Panc1 (cell line): Measurements from ENCODE around the gene FRMD4A. TPM values are rescaled to one million over a fixed set of nuclear protein-coding genes. Genes with fewer than 3 reads are reported as not detected.
"Not testable (repeated sequence)": the region's sequence is repeated elsewhere in the genome, so short reads cannot be mapped to it uniquely, and the experiment has no call there.

Experiments used
- ATAC-seq: fragments of 200-7000 bp; cut with Tn5 transposase; 2 replicates; pipeline ENCODE4 v1.9.1; 2020; ENCODE audit warnings: mild to moderate bottlenecking, moderate library complexity
- BruUV-seq: library from RNA; stranded (reverse); fragments of 400-500 nt; replicated peaks from 2 replicates; lab custom pipeline; 2021; lab: Mats Ljungman, UMichigan
- CTCF ChIA-PET: fragments of 300-600 bp; sonication (Branson Sonifier 250); formaldehyde crosslinking; loops from one replicate; lab custom pipeline; 2022; ENCODE audit warnings: antibody characterized with exemption; lab: Charles Lee
- POLR2A ChIA-PET: fragments of 300-600 bp; sonication (Branson Sonifier 250); formaldehyde crosslinking; loops from one replicate; lab custom pipeline; 2022; ENCODE audit warnings: antibody characterized with exemption; lab: Charles Lee
- DNase-seq: peaks from one replicate; pipeline ENCODE4 v3.0.0-alpha.2; 2010; ENCODE audit warnings: low read depth, low spot score
- H3K27ac ChIP-seq: 2 replicates; pipeline ENCODE4 v1.5.1; 2011; ENCODE audit warnings: mild to moderate bottlenecking, low read length, inconsistent platforms
- H3K27me3 ChIP-seq: fragments of 200-500 bp; sonication (Bioruptor generic); 2 replicates; pipeline ENCODE4 v1.6.0; 2014; ENCODE audit warnings: low read length, inconsistent platforms; ENCODE audit not compliant: control insufficient read depth, insufficient read depth
- H3K36me3 ChIP-seq: fragments of 200-500 bp; sonication (Bioruptor generic); 2 replicates; pipeline ENCODE4 v1.5.1; 2014; ENCODE audit warnings: inconsistent platforms, mild to moderate bottlenecking, low read length, moderate library complexity; ENCODE audit not compliant: control insufficient read depth, insufficient read depth
- H3K4me1 ChIP-seq: 2 replicates; pipeline ENCODE4 v1.5.1; 2011; ENCODE audit warnings: inconsistent platforms, mild to moderate bottlenecking, low read length, moderate library complexity; ENCODE audit not compliant: control insufficient read depth, insufficient read depth
- H3K4me3 ChIP-seq, 2 experiments: 2 replicates each; pipeline ENCODE4 v1.5.1; 2011 to 2012; ENCODE audit warnings: low read depth in 2 of 2, low read length in 2 of 2, mild to moderate bottlenecking in 2 of 2, inconsistent platforms in 1 of 2, moderate library complexity in 1 of 2
- H3K9me3 ChIP-seq: fragments of 200-500 bp; sonication (Bioruptor generic); 2 replicates; pipeline ENCODE4 v1.5.1; 2014; ENCODE audit warnings: low read depth, mild to moderate bottlenecking, inconsistent platforms, low read length, moderate library complexity; ENCODE audit not compliant: control insufficient read depth, insufficient read depth
- POLR2AphosphoS5 ChIP-seq: IDR thresholded peaks from 2 replicates; pipeline ENCODE4 v1.6.1; 2012; ENCODE audit warnings: mild to moderate bottlenecking, low read depth, low read length, moderate library complexity
- SIN3A ChIP-seq: IDR thresholded peaks from 2 replicates; pipeline ENCODE4 v1.6.1; 2012; ENCODE audit warnings: low read depth, mild to moderate bottlenecking, low read length, moderate library complexity, borderline replicate concordance; ENCODE audit not compliant: insufficient read depth
- TCF7L2 ChIP-seq: IDR thresholded peaks from 2 replicates; pipeline ENCODE4 v1.6.1; 2011; ENCODE audit warnings: mild to moderate bottlenecking, low read depth, low read length, inconsistent platforms
- in situ Hi-C: cut with HindIII; loops from 2 replicates; pipeline ENCODE4 v1.10.0; 2016; ENCODE audit warnings: low sequenced_read_pairs, low pct_unique_long_range_greater_than_20kb
- intact Hi-C: fragments of 100-400 bp; cut with micrococcal nuclease; formaldehyde crosslinking; loops from one replicate; pipeline ENCODE4 v1.10.0; 2022; ENCODE audit not compliant: unreplicated experiment
- total RNA-seq: library from RNA; stranded (reverse); gene quantifications from one replicate; pipeline ENCODE4 v1.2.1, GENCODE V29; 2021; ENCODE audit not compliant: unreplicated experiment
- TF ChIP-seq, protein P1 (sequence below): fragments of 450-650 bp; IDR thresholded peaks from 2 replicates; pipeline ENCODE4 v1.5.1; 2017; ENCODE audit warnings: mild to moderate bottlenecking
- TF ChIP-seq, protein P2 (sequence below), 2 experiments: IDR thresholded peaks; 2 replicates each; pipeline ENCODE4 v1.6.1; 2011 to 2012; ENCODE audit warnings: low read depth in 2 of 2, control low read depth in 1 of 2, low read length in 1 of 2, mild to moderate bottlenecking in 1 of 2, moderate library complexity in 1 of 2; ENCODE audit not compliant: insufficient read depth in 1 of 2

FRMD4A gene
- total RNA-seq, 1 experiment from 2014 or later, result 7.1 TPM

DNA sequence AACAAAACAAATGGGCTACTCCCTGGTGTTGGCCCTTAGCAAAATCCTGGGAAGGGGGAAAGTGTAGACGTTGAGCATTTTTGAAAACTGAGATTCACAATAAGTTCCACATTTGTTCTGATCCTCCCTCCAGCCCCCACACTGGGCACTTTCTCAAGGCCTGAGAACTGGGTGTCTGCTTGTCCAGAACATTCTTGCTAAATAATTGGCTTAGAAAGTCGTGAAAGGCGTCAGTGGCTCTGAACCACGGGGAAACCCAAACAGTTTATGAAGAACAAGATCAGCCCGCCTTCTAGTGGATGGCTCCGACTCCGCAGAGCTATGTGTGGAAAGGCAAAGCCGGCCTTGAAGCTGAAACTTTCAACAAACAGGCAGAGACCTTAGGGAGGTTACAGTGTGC, 373.9 kb downstream of the FRMD4A start:
- Histone ChIP-seq H3K27me3 (no peaks in the 10 kb centered on the region), H3K4me3 (no peak overlapping the region), H3K4me1 (no peaks in the 10 kb centered on the region; the same call in 1 of the 2 replicates), H3K27ac (no peak overlapping the region), H3K36me3 (no peaks in the 10 kb centered on the region), H3K9me3 (no peaks in the 10 kb centered on the region)
- BruUV-seq, result no TSS peak
- POLR2A ChIA-PET, result no interaction called here
- DNase-seq (no peak), ATAC-seq (peak; percentile 60)
- intact Hi-C loops (no loop called here), in situ Hi-C loops (no loop called here)
- TF ChIP-seq SIN3A, result no peak
- TF ChIP-seq, protein P1, sequence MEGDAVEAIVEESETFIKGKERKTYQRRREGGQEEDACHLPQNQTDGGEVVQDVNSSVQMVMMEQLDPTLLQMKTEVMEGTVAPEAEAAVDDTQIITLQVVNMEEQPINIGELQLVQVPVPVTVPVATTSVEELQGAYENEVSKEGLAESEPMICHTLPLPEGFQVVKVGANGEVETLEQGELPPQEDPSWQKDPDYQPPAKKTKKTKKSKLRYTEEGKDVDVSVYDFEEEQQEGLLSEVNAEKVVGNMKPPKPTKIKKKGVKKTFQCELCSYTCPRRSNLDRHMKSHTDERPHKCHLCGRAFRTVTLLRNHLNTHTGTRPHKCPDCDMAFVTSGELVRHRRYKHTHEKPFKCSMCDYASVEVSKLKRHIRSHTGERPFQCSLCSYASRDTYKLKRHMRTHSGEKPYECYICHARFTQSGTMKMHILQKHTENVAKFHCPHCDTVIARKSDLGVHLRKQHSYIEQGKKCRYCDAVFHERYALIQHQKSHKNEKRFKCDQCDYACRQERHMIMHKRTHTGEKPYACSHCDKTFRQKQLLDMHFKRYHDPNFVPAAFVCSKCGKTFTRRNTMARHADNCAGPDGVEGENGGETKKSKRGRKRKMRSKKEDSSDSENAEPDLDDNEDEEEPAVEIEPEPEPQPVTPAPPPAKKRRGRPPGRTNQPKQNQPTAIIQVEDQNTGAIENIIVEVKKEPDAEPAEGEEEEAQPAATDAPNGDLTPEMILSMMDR, result peak; percentile 51
- CTCF ChIA-PET, result no interaction called here

DNA sequence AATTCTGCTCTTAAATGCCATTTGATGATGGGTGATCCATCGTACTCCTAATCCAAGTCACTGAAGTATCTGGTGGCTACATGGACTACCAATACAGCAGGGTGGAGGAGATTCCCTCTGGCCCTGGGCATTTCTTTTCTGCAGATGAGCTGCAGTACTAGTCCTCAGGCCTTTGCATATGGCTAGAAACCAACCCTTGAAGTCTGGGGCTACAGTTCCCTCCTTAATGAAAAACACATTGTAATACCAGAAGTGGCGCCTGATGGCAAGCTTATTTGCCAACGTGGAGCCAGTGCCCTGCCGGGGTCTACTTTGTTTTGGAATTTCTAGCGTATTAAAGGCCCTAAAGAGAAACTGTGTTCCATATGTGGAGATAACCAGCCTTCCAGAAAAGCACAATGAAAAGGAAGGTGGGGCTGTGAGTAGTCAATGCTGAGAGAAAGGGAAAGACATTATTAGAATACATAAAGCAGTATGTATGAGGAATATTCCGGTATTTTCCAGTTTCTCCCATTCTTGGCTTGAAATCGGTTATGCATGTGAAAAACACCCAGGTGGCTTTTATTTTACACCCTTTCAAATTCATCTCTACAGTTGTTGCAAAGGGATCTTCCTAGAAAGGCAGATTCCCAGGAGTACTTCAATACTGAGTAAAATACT, 375.2 kb downstream of the FRMD4A start:
- H3K36me3 ChIP-seq, result no peaks in the 10 kb centered on the region
- TF ChIP-seq SIN3A, result no peak
- TF ChIP-seq, protein P1, result no peak
- TF ChIP-seq, protein P2, sequence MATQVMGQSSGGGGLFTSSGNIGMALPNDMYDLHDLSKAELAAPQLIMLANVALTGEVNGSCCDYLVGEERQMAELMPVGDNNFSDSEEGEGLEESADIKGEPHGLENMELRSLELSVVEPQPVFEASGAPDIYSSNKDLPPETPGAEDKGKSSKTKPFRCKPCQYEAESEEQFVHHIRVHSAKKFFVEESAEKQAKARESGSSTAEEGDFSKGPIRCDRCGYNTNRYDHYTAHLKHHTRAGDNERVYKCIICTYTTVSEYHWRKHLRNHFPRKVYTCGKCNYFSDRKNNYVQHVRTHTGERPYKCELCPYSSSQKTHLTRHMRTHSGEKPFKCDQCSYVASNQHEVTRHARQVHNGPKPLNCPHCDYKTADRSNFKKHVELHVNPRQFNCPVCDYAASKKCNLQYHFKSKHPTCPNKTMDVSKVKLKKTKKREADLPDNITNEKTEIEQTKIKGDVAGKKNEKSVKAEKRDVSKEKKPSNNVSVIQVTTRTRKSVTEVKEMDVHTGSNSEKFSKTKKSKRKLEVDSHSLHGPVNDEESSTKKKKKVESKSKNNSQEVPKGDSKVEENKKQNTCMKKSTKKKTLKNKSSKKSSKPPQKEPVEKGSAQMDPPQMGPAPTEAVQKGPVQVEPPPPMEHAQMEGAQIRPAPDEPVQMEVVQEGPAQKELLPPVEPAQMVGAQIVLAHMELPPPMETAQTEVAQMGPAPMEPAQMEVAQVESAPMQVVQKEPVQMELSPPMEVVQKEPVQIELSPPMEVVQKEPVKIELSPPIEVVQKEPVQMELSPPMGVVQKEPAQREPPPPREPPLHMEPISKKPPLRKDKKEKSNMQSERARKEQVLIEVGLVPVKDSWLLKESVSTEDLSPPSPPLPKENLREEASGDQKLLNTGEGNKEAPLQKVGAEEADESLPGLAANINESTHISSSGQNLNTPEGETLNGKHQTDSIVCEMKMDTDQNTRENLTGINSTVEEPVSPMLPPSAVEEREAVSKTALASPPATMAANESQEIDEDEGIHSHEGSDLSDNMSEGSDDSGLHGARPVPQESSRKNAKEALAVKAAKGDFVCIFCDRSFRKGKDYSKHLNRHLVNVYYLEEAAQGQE (IDR thresholded peaks at IDR 0.05; ENCODE audit: insufficient read depth in 1 of 2, low read depth in 2 of 2, low read length in 1 of 2), result no peak
- TF ChIP-seq POLR2AphosphoS5, result no peak
- no peak for TF ChIP-seq TCF7L2
- ChIA-PET POLR2A (no interaction called here), CTCF (no interaction called here)
- no TSS peak for BruUV-seq
- H3K9me3 ChIP-seq, result no peaks in the 10 kb centered on the region
- ATAC-seq, result no peak
- H3K4me3 ChIP-seq, result no peak overlapping the region
- no peaks in the 10 kb centered on the region for H3K27me3 ChIP-seq
- no peak for DNase-seq
- intact Hi-C loops (no loop called here), in situ Hi-C loops (no loop called here)
- H3K4me1 ChIP-seq, result no peaks in the 10 kb centered on the region; the same call in 1 of the 2 replicates
- H3K27ac ChIP-seq, result no peak overlapping the region

DNA sequence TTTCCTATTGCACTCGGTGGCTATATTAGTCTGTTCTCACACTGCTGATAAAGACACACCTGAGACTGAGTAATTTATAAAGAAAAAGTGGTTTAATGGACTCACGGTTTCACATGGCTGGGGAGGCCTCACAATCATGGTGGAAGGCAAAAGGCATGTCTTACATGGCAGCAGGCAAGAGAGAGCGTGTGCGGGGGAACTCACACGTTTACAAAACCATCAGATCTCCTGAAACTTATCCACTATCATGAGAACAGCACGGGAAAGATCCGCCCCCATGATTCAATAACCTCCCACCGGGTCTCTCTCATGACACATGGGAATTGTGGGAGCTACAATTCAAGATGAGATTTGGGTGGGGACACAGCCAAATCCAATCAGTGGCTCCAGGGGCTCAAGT, 376.5 kb downstream of the FRMD4A start:
- H3K9me3 ChIP-seq, in situ Hi-C loops, H3K36me3 ChIP-seq, H3K27me3 ChIP-seq, POLR2A ChIA-PET, H3K4me3 ChIP-seq, intact Hi-C loops, ATAC-seq, H3K27ac ChIP-seq, DNase-seq, CTCF ChIA-PET, BruUV-seq, H3K4me1 ChIP-seq: not testable (repeated sequence)
